ENCODE measurements around the gene GLRX5.

Gene GLRX5

GRCh38 chr14:95518045-95518751 is 16.7 kb upstream of the GLRX5 start:
- DNase-seq (ENCODE audit: low read depth), result no peak

DNA sequence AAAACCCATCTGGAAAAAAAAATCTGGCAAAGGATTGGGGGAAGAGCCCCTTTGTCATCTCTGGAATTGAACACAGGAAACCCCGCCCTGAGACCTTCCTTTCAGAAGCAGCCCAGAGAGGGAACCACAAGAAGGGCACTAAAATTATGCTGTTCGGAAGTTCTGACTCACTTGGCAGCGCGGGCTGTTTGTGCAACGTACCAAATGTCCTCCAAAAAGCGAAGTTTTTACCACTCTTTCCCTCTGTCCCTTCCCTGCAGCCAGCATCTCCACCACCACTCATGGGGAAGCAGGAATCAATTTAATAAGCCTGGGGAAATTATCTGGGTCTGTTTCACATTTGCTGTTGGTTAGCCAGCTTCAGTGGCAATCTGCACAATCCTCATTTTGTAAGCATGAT is 15.2 kb upstream of the GLRX5 start:
- DNase-seq (ENCODE audit: low read depth), result no peak

DNA sequence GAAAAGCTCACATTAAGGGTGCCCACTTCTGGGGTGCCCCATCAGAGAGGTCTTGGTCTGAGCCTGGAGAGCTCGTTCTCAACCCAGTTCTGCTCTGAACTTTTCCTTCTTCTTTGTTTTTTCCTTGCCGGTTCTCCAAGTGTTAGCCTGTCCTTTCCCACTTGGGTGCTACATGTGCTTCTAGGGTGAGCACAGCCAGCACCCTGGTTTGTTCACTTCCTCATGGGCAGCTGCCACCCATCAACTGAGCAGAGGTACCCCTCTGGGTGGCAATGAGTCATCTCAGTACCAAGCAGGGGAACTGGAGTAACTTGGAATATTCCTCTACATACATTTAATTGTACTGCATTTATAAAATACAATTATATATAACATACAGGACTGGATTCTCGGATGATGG is 14.5 kb upstream of the GLRX5 start:
- no peak for DNase-seq (ENCODE audit: low read depth)

DNA sequence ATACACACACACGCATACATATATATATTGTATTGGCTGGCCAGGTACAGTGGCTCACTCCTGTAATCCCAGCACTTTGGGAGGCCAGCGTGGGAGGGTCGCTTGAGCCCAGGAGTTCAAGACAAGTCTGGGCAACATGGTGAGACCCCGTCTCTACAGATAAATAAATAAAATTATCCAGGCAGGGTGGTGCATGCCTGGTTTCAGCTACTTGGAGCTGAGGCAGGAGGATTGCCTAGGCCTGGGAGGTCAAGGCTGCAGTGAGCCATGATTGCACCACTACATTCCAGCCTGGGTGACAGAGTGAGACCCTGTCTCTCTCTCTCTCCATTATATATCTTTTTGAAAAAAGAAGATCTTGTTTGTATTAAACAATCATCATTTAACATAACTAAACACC is 13.8 kb upstream of the GLRX5 start:
- DNase-seq (ENCODE audit: low read depth), result no peak

DNA sequence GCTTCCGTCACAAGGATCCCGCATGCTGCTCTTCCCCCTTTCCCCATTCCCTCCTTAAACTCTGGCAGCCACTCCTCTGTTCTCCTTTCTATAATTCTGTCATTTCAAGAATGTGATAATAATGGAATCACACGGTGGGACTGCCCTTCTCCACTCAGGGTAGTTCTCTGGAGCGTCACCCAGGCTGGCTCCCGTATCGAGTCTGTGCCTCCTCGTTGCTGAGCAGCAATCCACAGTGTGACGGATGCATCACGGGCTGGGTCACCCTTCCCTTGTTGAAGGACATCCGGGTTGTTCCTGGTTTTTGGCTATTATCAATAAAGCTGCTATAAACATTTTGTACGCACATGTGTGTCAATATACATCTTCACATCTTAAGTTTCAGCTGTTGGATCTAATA is 12.7 kb upstream of the GLRX5 start:
- DNase-seq (ENCODE audit: low read depth), result no peak

DNA sequence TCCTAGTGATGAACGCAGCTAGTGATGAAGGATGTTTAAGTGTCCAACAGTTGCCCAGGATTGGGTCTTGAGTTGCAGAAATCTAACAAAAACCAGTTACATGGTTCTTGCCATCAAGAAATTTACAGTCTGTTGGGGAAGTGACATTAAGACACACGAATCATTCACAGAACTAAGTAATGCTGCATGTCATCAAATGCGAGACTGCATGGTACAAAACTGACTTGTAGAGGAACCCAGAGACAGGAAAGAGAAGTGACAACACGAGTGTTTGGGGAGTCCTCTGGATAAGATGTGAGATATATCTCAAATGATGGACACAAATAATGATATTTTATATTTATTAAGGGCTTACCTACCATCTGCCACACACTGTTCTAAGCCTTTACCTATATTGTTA is 12.3 kb upstream of the GLRX5 start:
- DNase-seq (ENCODE audit: low read depth), result no peak

DNA sequence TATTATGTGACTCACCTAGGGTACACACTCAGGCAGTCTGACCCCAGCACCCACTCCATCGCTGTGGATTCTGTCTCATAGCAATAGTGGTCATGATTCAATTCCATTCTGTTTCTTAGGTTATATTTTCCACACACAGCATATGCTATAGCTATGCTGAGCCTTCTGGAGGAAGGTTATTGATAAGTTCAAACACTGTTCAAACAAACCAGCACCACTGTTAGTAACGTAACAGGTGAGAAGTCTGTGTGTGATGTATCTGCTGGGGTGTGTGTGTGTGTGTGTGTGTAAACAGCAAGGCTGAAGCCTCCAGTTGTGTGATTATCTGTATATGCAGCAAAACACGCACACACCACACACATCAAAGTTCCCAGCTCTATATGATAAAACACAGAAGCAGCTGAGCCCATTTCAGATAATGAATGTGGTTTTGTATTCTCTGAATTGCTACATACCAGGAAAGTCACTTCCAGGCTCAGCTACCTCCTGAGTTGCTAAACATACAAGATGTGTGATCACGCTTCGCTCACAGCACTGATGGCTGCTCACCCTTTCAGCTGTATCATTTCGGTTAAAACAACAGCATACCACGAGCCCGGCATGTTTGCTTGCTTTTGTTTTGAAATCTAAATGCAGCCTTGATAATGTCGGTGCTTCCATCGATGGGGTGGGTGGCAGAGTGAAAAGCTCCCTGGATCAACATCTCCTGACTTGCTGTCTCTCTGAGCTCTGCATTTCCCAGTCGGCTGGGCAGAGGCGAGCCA is 11.6 kb upstream of the GLRX5 start:
- no peak for DNase-seq (ENCODE audit: low read depth)

DNA sequence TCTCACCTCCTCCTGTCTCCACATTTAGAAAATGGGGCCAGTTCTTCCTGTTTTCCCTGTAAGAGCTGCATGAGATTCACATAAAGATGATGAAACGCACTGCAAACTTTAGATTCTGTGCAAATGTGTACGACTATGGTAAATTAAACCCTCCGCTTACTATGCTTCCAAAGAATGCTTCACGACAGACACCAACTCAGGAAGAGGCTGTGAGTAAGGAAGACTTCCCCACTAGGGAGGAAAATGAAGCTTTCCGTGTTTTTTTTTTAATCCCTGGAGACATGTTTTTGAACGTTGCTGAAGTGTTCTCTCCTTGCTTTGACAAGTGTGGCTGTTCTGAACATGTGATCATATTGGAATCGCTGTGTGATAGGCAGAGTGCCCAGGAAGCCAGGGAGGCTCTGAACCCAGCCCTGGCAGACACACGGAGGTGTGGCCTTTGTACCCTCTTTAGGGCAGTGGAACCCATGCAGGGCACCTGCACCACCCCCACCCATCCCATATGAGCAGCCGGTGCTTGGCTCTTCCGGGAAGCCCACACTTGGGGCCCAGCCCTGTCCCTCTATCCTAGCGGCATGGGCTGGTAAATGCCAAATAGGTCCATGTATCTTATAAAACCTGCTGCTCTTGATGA is 10.9 kb upstream of the GLRX5 start:
- DNase-seq (ENCODE audit: low read depth), result no peak

GRCh38 chr14:95524706-95525512 is 9.9 kb upstream of the GLRX5 start:
- DNase-seq (ENCODE audit: low read depth), result no peak

GRCh38 chr14:95525999-95526398 is 8.9 kb upstream of the GLRX5 start:
- no peak for DNase-seq (ENCODE audit: low read depth)

DNA sequence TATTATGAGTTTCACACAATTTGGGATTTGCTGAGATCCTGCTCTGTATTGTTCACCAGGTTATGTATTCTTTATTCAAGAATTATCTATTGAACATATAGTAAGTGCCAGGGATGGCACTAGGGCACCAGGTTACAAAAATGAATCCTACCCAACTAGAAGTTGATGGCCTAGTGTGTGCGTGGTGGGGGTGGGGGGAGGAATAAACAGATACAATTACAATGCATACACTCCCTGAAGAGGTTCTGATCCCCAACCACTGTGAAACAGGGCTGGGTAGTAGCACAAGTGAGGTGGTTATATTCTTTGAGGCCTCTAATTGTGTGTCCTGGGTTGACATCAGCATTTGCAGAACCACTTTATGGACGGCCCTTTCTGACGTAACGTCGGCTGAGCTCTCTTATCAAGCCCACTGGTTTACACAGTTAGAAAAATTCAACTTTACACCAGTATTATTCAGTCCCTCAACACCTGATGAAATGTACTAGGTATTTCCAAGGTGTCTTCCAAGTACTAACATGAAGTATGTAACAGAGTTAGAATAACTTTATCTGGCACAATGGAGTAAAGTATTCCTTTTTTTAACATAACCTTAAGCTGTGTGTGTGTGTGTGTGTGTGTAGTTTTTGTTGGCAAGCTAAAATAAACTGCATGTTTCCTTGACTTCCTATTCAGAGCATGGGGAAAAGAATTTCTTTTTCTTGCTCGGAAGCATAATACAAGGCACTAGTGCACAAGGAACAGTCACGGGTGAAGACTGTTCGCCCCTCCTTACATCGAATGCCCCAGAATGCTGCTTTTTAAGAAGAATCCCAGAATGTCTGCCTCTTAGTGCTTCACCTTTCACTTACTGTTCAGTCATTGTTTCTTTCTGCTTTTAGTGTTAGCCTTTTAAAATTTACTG is 8.1 kb upstream of the GLRX5 start:
- no peak for DNase-seq (ENCODE audit: low read depth)

DNA sequence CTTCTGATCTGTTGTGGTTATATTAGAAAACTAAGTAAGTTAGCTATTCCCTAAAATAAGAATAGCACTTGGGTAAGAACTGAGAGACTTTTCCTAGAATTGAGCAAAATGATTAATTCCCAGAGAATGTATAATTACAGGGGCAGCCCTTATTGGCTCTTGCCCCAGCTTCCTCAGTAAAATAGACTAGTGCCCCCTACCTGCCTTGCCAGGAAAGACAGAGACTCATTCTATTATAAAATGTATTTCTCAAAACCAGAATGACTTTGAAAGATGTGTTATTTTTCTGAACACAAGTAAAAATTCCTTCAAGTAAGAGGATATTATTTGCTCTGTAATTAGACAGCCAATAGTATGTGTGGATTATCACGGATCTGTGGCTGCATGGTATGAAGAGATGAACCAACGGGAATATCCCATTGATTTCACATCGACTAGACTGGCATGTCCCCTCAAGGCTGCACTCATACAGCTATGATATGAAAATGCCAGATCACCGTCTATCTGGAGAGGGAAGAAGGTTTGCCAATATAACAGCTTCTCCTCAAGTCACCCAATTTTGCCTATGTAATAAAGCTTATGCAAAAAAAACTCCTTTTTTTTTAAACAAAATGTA is 7.4 kb upstream of the GLRX5 start:
- no peak for DNase-seq (ENCODE audit: low read depth)

GRCh38 chr14:95529216-95529615 is 5.6 kb upstream of the GLRX5 start:
- DNase-seq (ENCODE audit: low read depth), result no peak

DNA sequence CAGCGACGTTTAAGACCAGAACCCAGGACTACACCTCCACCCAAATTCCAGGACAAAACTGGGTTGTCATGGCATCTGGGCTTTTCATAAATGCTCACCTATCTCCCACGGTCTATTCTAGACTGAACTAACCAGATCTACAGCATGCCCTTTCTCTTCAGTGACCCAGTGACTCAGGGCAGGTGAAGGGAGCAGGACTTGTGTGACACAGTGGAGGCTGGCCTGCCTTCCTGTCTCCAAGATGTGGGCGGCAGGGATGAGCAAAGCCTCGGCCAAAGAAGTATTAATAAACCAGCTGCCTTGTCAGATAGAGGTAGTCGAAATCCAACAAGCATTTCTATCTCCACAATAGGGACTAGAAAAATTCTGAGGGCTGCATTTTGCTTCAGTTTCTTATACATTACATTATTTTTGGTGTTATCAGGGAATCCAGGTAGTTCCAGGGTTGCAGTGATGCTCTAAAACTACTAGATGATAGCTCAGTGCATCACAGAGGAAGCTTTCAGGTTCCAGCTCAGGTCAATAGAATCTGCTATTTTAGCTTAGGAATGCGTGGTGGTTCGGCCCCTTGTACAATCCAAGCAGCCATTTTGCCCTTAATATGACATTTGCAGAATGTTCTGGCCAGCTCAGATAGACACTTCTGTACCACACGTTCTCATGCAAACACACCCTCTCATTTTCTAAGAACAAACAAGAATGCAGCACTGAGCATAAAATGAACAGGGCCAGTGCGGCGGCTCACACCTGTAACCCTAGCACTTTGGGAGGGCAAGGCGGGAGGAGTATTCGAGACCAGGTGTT is 4.2 kb upstream of the GLRX5 start:
- DNase-seq (ENCODE audit: low read depth), result no peak

DNA sequence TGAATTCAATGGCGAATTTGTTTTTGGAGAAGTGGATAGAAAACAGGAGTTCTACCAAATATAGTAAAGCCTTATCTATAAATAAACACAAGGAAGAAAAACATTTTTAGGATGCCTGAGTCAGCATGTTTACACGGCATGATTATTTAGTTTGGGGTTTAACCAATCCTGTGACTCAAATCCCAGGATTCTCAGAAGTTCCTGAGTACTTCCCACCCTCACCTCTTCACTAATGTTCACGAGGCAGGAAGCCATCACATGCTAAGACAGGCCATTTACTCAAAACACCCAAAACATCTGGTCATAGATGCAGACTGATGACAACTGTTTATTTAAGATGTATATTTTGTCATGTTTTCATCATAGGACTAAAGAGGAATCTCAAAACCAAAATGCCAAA is 3.4 kb upstream of the GLRX5 start:
- no peak for DNase-seq (ENCODE audit: low read depth)

- DNase-seq (ENCODE audit: low read depth), result no peak
Observed at GRCh38 chr14:95531969-95532368, 2.9 kb upstream of the GLRX5 start.

- DNase-seq (ENCODE audit: low read depth), result no peak
Observed at GRCh38 chr14:95533391-95533821, 1.4 kb upstream of the GLRX5 start.

DNA sequence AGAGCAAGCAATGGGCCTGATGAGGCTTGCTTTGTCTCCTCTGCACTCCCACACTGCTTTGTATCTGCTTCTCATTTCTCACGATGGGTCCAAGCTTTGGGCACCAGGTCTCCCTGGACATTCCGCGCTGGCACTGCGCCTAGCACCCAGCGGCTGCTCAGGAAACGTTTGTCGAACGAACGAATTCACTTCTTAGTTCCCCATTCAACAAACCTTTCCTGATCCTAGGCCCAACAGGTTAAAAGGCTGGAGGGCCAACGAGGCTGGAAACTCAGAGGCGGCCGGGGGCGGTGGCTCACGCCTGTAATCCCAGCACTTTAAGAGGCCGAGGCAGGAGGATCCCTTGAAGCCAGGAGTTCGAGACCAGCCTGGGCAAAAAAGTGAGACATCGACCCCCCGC is 1.0 kb upstream of the GLRX5 start:
- DNase-seq (ENCODE audit: low read depth), result no peak

- no peak for DNase-seq (ENCODE audit: low read depth)
Observed at GRCh38 chr14:95535226-95536021, 574 bp downstream of the GLRX5 start.
